HG03521 (cell line): ENCODE measurements around the gene HAND2.

Experiments used
- ATAC-seq: cut with Tn5 transposase; IDR thresholded peaks from one replicate; pipeline ENCODE4 v1.9.1; 2021; ENCODE audit warnings: mild to moderate bottlenecking, moderate library complexity; ENCODE audit not compliant: unreplicated experiment

The HAND2 gene

GRCh38 chr4:173478913-173479283, 51.1 kb downstream of the HAND2 start:
- ATAC-seq = no peak

- no peak for ATAC-seq
Measured at GRCh38 chr4:173478201-173478912, 51.7 kb downstream of the HAND2 start.

- no peak for ATAC-seq
Measured at GRCh38 chr4:173477016-173477415, 53.0 kb downstream of the HAND2 start.
